Liver (tissue), 3 donors: ENCODE data around the gene TBC1D9.

Experiments used
- ATF3 ChIP-seq: IDR thresholded peaks from 2 replicates; pipeline ENCODE4 v1.6.1; 2016; ENCODE audit warnings: antibody characterized with exemption
- CTCF ChIP-seq: fragments of 150-350 bp; IDR thresholded peaks from 2 replicates; pipeline ENCODE4 v1.5.1; 2017; ENCODE audit warnings: improper control_type of control experiment, low read depth, low read length; ENCODE audit not compliant: missing input control
- FOXA2 ChIP-seq: IDR thresholded peaks from 2 replicates; pipeline ENCODE4 v1.6.1; 2016; ENCODE audit warnings: antibody characterized with exemption
- GABPA ChIP-seq, 2 donors: IDR thresholded peaks in 1 of 2; conservative IDR thresholded peaks in 1 of 2; 2 replicates each; pipeline ENCODE4 v1.6.1; 2016; ENCODE audit warnings: antibody characterized with exemption in 2 of 2, mild to moderate bottlenecking in 1 of 2, moderate library complexity in 1 of 2
- JUND ChIP-seq, 2 donors: IDR thresholded peaks; 2 replicates each; pipeline ENCODE4 v1.6.1; 2016; ENCODE audit warnings: antibody characterized with exemption in 2 of 2
- MAX ChIP-seq: IDR thresholded peaks from 2 replicates; pipeline ENCODE4 v1.6.1; 2016; ENCODE audit warnings: antibody characterized with exemption
- NR2F2 ChIP-seq: IDR thresholded peaks from 2 replicates; pipeline ENCODE4 v1.6.1; 2016; ENCODE audit warnings: antibody characterized with exemption
- RAD21 ChIP-seq, 2 donors: IDR thresholded peaks; 2 replicates each; pipeline ENCODE4 v1.6.1; 2016; ENCODE audit warnings: antibody characterized with exemption in 2 of 2, mild to moderate bottlenecking in 2 of 2
- REST ChIP-seq: IDR thresholded peaks from 2 replicates; pipeline ENCODE4 v1.6.1; 2016; ENCODE audit warnings: antibody characterized with exemption, mild to moderate bottlenecking
- SP1 ChIP-seq: IDR thresholded peaks from 2 replicates; pipeline ENCODE4 v1.6.1; 2018; ENCODE audit warnings: antibody characterized with exemption, mild to moderate bottlenecking
- TF ChIP-seq, protein P1 (sequence below): IDR thresholded peaks from 2 replicates; pipeline ENCODE4 v1.6.1; 2016; ENCODE audit warnings: antibody characterized with exemption
- donor health status: healthy.
- donor health status: healthy.

GRCh38 chr4:140615451-140615850 is 140.7 kb downstream of the TBC1D9 start:
- no peak for TF ChIP-seq CTCF
- TF ChIP-seq REST, result no peak
- no peak for TF ChIP-seq ATF3
- no peak for TF ChIP-seq MAX
- no peak for TF ChIP-seq JUND (IDR thresholded peaks at IDR 0.05)
- TF ChIP-seq, protein P1, sequence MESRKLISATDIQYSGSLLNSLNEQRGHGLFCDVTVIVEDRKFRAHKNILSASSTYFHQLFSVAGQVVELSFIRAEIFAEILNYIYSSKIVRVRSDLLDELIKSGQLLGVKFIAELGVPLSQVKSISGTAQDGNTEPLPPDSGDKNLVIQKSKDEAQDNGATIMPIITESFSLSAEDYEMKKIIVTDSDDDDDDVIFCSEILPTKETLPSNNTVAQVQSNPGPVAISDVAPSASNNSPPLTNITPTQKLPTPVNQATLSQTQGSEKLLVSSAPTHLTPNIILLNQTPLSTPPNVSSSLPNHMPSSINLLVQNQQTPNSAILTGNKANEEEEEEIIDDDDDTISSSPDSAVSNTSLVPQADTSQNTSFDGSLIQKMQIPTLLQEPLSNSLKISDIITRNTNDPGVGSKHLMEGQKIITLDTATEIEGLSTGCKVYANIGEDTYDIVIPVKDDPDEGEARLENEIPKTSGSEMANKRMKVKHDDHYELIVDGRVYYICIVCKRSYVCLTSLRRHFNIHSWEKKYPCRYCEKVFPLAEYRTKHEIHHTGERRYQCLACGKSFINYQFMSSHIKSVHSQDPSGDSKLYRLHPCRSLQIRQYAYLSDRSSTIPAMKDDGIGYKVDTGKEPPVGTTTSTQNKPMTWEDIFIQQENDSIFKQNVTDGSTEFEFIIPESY, result no peak
- TF ChIP-seq GABPA (IDR thresholded peaks at IDR 0.05 in 1 of 2, conservative IDR thresholded peaks at IDR 0.05 in 1 of 2), result no peak
- no peak for TF ChIP-seq SP1
- TF ChIP-seq NR2F2, result no peak
- TF ChIP-seq RAD21 (IDR thresholded peaks at IDR 0.05), result no peak
- TF ChIP-seq FOXA2, result no peak
